ENCODE results near the gene RAB38.

Gene RAB38

DNA sequence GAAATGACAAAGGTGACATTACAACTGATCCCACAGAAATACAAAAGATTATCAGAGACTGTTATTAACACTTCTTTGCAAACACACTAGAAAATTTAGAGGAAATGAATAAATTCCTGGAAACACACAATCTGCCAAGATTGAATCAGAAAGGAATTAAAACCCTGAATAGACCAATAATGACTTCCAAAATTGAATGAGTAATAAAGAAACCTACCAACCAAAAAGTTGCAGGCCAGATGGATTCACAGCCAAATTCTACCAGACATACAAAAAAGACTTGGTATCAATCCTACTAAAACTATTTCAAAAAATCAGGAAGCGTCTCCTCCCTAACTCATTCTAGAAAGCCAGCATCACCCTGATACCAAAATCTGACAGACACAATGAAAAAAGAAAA, 17.2 kb downstream of the RAB38 start:
- no peak for DNase-seq (ENCODE audit: low read depth)
- TF ChIP-seq, protein P1, sequence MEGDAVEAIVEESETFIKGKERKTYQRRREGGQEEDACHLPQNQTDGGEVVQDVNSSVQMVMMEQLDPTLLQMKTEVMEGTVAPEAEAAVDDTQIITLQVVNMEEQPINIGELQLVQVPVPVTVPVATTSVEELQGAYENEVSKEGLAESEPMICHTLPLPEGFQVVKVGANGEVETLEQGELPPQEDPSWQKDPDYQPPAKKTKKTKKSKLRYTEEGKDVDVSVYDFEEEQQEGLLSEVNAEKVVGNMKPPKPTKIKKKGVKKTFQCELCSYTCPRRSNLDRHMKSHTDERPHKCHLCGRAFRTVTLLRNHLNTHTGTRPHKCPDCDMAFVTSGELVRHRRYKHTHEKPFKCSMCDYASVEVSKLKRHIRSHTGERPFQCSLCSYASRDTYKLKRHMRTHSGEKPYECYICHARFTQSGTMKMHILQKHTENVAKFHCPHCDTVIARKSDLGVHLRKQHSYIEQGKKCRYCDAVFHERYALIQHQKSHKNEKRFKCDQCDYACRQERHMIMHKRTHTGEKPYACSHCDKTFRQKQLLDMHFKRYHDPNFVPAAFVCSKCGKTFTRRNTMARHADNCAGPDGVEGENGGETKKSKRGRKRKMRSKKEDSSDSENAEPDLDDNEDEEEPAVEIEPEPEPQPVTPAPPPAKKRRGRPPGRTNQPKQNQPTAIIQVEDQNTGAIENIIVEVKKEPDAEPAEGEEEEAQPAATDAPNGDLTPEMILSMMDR (IDR thresholded peaks at IDR 0.05; ENCODE audit: control insufficient read depth, extremely low read depth, insufficient read depth): no peak
- no peak overlapping the region for H3K4me3 ChIP-seq (ENCODE audit: low read depth, low read length)

DNA sequence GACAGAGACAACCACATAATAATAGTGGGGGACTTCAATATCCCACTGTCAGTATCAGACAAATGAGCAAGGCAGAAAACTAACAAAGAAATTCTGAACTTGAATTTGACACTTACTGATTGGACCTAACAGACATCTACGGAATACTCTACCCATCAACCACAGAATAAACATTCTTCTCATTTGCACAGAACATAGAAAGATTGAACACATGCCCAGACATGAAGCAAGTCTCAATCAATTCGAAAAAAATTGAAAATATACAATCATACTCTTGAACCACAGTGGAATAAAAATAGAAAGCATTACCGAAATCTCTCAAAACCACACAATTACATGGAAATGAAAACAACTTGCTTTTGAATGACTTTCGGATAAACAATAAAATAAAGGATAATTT, 17.9 kb downstream of the RAB38 start:
- DNase-seq (ENCODE audit: low read depth): no peak

DNA sequence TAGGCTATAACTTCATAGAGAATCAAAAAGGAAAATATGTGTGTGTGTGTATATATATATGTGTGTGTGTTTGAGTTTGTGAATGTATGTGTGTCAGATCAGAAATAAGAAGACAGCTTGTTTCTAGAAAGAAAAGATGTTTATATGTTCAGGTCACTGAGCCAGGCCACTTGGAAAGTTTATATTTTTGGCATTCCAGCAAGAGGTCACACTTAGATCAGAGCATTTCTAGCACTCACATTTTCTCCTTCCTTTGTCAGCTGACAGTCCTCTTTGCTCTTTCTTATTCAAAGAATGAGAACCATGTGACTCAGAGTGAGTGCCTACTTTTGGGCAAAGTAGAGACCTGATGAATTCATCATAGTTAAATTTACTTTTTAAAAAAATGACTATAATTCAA, 22.9 kb downstream of the RAB38 start:
- no peak overlapping the region for H3K4me3 ChIP-seq (ENCODE audit: low read depth, low read length)
- no peak for DNase-seq (ENCODE audit: low read depth)
- TF ChIP-seq, protein P1 (IDR thresholded peaks at IDR 0.05; ENCODE audit: control insufficient read depth, extremely low read depth, insufficient read depth): no peak

More for the DNA sequence above, 17.9 kb downstream of the RAB38 start:
- TF ChIP-seq, protein P1 (IDR thresholded peaks at IDR 0.05; ENCODE audit: control insufficient read depth, extremely low read depth, insufficient read depth): no peak
- no peak overlapping the region for H3K4me3 ChIP-seq (ENCODE audit: low read depth, low read length)

DNA sequence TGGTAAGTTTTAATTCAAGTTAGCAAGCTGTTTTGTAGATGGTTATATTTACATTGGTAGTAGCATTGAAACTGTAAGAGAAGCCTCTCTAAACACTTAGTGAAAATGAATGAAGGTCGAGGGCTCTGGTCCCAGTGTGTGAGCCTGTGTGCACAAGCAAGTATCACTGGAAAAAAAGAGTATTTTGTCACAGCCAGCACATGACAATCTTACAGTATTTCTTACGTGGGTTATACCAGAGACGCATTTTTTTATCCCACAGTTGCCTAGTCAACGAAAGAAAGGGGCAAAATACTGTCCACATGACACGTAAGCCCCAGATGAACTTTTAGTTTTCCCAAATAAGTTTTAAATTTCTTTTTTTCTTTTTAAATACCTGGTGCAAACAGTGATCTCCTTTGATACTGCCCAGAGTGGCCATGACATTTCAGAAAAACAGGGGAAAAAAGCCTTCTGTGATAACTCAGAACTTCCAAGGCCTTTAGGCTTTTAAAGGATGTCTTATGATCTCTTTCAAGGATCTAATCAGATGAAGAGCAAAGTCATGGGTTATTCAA, 23.5 kb downstream of the RAB38 start:
- TF ChIP-seq, protein P1 (IDR thresholded peaks at IDR 0.05; ENCODE audit: control insufficient read depth, extremely low read depth, insufficient read depth): no peak
- H3K4me3 ChIP-seq (ENCODE audit: low read depth, low read length): no peak overlapping the region
- no peak for DNase-seq (ENCODE audit: low read depth)

DNA sequence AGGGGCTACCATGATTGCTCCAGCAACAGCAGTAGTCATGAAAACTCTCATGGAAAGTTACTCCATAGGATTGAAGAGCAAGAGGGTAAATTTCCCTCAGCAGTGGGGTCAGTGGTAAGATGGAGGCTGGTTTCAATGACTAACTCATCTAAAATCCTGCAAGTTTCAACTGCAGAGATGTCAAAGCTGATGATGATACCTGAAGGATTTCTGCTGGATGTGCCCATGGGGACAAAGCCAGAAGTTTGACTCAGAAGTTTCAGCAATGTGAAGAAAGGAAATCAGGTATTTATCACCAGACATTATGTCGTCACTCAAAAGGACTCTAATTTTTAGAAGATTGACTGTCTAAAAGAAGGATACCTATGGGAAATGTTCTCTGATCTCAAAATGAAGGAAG, 29.1 kb downstream of the RAB38 start:
- DNase-seq (ENCODE audit: low read depth): no peak
- TF ChIP-seq, protein P1 (IDR thresholded peaks at IDR 0.05; ENCODE audit: control insufficient read depth, extremely low read depth, insufficient read depth): no peak
- no peak overlapping the region for H3K4me3 ChIP-seq (ENCODE audit: low read depth, low read length)

DNA sequence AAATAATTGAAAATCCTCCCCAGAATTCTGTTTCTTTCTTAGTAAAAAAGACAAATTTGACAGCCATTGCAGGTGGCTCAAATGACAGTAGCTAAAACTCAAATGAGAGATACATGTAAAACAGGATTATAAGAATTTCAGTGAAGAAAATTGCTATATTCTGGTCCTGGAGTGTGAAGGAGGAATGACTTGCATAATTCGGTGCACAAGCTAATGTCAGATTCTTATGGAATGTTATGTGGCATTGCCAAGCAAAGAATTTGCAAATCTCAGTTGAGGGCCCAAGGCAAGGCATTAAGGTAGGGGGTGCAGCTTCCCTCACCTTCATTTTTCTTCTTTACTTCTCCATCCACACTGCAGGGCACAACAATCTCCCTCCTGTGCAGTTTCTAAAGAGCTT, 35.4 kb downstream of the RAB38 start:
- H3K4me3 ChIP-seq (ENCODE audit: low read depth, low read length): no peak overlapping the region
- DNase-seq (ENCODE audit: low read depth): no peak
- TF ChIP-seq, protein P1 (IDR thresholded peaks at IDR 0.05; ENCODE audit: control insufficient read depth, extremely low read depth, insufficient read depth): no peak

DNA sequence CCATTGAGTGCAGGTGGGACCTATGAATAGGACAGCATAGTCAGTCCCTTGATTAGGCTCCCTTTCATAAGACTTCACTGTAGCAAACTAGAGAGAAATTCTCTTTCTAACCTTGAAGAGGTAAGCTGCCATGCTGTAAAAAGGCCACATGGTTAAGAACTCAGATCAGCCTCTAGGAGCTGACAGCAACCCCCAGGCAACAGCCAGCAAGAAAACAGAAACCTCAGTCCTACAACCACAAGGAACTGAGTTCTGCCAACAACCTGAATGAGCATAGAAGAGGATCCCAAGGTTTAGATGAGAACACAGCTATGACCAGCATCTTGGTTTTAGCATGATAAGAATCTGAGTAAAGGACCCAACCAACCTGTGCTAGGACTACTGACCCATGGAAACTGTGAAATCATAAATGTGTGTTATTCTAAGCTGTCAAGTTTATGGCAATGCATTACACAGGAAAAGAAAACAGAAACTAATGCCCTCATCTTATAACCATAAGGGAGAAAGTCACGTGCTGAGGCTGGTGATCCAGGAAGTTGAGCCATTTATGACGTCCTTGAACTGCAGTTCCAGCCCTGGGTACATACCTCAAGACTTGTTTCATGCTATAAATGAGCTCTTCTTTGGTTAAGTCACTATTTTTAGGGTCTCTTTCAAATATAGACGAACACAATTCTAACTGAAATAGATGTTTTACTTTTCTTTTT, 43.3 kb downstream of the RAB38 start:
- DNase-seq (ENCODE audit: low read depth): no peak
- TF ChIP-seq, protein P1 (IDR thresholded peaks at IDR 0.05; ENCODE audit: control insufficient read depth, extremely low read depth, insufficient read depth): no peak

More for the DNA sequence above, 43.3 kb downstream of the RAB38 start:
- no peak overlapping the region for H3K4me3 ChIP-seq (ENCODE audit: low read depth, low read length)
